ENCODE results near the gene HRCT1. TPM values are rescaled to one million over a fixed set of nuclear protein-coding genes. Genes with fewer than 3 reads are reported as not detected.

The HRCT1 gene
- total RNA-seq, 1 donor from 2014 or later, result 32.7 TPM

DNA sequence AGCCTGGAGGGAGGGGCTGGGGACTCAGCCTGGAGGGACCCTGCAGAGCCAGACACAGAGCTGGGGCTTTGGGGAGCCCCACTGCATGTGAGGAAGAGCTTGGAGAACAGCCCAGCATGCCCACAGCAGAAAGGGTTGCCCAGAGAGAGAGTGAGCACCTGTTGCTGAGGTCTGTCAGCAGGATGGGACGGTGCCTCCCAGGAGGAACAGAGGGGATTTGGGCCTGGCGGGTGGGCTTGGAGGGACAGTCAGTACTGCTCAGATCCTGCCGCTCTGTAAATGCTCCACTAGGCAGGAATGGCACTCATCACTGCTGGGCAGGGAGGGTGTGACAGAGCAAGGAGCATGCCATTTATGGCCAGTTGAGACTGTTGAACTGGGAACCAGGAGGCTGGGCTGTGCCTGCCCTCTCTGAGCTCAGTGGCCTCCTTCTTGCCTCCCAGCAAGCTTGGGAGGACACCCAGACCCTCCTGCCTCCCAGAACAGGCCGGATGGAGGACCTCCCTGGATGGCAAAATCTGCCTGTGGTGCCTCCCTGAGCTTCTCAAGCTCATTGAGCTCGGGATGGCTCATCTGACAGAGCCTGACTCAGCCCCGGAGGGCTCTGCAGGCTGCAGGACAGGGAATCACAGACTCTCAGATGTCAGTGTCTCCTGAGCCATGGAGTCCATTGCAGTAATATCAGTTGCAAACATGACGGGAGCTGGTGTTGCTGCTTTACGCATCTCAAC is 786 bp upstream of the HRCT1 start:
- Histone ChIP-seq H3K4me1 (peaks cover 49 to 63% of the 10 kb centered on the region in 2 donors), H3K9me3 (no peaks in the 10 kb centered on the region), H3K4me3 (peak overlapping the region in 1 of 2 donors; percentile 39), H3K27me3 (no peaks in the 10 kb centered on the region), H3K36me3 (no peaks in the 10 kb centered on the region), H3K27ac (peak overlapping the region; percentile 84 to 98)
- TF ChIP-seq, protein P1, sequence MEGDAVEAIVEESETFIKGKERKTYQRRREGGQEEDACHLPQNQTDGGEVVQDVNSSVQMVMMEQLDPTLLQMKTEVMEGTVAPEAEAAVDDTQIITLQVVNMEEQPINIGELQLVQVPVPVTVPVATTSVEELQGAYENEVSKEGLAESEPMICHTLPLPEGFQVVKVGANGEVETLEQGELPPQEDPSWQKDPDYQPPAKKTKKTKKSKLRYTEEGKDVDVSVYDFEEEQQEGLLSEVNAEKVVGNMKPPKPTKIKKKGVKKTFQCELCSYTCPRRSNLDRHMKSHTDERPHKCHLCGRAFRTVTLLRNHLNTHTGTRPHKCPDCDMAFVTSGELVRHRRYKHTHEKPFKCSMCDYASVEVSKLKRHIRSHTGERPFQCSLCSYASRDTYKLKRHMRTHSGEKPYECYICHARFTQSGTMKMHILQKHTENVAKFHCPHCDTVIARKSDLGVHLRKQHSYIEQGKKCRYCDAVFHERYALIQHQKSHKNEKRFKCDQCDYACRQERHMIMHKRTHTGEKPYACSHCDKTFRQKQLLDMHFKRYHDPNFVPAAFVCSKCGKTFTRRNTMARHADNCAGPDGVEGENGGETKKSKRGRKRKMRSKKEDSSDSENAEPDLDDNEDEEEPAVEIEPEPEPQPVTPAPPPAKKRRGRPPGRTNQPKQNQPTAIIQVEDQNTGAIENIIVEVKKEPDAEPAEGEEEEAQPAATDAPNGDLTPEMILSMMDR (IDR thresholded peaks at IDR 0.05), result no peak
- DNase-seq (ENCODE audit: low spot score in 2 of 2), result no peak
- intact Hi-C loops (cut with DNase I), result loop anchor here (10.0 kb wide), 3 partner anchors 250 to 410 kb away; partner anchors contain the start of genes CCDC107, CCIN, RMRP and RUSC2

DNA sequence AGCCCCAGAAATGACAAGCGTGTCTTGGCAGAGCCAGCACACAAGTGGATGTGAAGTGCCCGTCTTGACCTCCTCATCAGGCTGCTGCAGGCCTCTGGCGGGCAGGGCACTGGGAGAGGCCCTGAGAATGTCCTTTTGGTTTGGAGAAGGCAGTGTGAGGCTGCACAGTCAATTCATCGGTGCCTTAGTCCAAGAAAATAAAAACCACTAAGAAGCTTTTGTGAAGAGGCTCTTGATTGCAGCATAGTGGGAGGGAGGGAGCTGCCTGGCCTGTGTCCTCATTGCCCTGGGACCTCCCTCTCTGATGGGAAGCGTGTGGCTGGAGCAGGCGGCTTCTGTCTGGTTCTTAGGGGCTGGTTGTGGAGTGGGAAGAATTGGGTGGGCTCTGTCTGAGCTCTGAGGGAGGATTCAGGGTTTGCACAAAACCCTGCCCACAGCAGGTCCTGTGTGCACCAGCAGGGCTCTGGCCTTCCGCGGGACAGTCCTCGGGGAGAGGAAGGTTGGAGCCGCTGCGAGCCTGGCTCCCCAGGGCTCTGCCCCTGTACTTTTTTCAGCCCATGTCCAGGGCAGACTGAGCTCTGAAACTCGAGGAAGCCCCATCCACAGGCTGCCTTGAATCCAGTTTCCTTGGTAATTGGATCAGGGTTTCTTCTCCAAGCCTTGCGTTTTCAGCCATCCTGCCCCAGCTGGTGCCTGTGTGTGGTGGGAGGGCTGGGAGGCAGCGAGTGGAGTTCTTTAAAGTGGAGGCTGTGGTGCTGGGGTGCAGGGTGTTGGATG is 1.1 kb downstream of the HRCT1 start:
- Histone ChIP-seq H3K36me3 (no peaks in the 10 kb centered on the region), H3K27me3 (no peaks in the 10 kb centered on the region), H3K4me1 (peaks cover 56 to 80% of the 10 kb centered on the region in 2 donors), H3K27ac (peak overlapping the region; percentile 84 to 98), H3K4me3 (peak overlapping the region; percentile 39 to 41), H3K9me3 (no peaks in the 10 kb centered on the region)
- peak in 1 of 2 donors; percentile 87 for DNase-seq (ENCODE audit: low spot score in 2 of 2)
- intact Hi-C loops (cut with DNase I), result loop anchor here (1.0 to 10.0 kb wide), 5 partner anchors 29 to 412 kb away; partner anchors contain the start of genes CCDC107, CCIN, RMRP and RUSC2
- TF ChIP-seq, protein P1 (IDR thresholded peaks at IDR 0.05), result no peak

DNA sequence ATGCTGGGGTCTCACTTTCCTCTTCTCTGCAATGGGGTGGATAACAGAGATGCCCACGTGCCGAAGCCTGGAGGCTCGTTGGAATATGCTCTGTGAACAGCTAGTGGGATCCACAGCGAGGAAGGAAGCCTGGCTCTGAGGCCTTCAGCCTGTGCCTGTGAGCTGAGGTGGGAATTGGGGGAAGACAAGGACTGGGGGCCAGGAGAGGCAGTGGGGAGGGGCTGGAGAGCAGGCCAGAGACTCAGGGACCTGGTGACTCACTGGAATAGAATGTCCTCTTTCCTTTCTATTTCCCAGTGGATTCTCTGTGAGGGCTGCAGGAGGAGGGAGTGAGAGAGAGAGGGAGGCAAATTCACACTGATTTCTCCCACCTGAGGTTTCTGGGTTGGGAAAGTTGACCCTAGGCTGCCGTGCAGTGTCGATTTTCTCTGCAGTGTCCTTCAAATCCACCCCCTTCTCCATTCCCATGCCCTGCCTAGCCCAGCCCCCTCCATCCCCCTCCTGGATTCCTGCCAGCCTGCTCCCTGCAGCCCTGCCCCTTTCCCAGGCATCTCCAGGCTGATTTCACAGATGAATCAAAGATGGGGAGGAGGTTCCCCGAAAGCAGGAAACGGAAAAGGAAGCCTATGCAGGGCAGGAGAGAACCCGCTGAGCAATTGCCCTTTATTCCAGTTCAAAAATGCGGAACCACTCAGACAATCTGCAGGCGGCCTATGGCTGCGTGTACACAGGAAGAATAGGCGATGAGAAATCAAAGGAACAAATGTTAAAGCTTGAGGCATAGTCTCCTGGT is 1.9 kb downstream of the HRCT1 start:
- H3K9me3 ChIP-seq, result no peaks in the 10 kb centered on the region
- no peaks in the 10 kb centered on the region for H3K27me3 ChIP-seq
- peak overlapping the region; percentile 39 to 41 for H3K4me3 ChIP-seq
- intact Hi-C loops (cut with DNase I), result loop anchor here (1.0 to 10.0 kb wide), 4 partner anchors 28 to 413 kb away; partner anchors contain the start of genes CCDC107, CCIN, RMRP and RUSC2
- peak; percentile 46 to 91 for DNase-seq (ENCODE audit: low spot score in 2 of 2)
- H3K27ac ChIP-seq, result peak overlapping the region; percentile 84 to 98
- H3K36me3 ChIP-seq, result no peaks in the 10 kb centered on the region
- TF ChIP-seq, protein P1 (IDR thresholded peaks at IDR 0.05), result peak in 1 of 3 experiments; percentile 17
- peaks cover 56 to 83% of the 10 kb centered on the region in 2 donors for H3K4me1 ChIP-seq

DNA sequence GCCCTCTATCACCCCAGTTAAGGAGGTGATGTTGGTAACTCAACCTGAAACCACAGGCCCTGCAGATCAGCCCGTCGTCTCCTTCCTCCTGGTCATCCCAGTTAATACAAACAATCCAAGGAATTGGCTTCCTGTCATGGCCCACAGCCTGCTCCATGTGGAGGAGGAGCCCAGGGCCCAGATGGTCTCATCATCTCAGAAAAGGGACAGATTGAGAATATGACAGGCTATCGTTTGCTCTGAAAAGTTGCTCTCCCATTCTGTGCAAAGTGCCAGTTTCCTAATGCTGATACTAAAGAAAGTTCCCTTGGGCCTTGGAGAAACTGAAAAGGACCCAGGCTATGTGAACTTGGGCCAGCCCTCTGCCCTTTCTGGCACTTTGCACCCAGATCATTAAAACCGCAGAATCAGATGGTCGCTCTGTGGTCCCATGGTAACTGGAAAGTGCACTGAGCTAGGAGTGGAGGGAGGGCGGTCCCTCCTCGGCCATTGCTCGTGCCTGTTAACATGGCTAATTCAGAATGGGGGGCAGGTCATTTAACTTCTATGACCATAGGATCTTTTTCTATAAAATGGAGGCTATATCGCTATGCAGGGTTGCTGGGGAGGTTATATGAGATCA is 2.6 kb downstream of the HRCT1 start:
- intact Hi-C loops (cut with DNase I), result loop anchor here (10.0 kb wide), 3 partner anchors 254 to 414 kb away; partner anchors contain the start of genes CCDC107, CCIN, RMRP and RUSC2
- H3K36me3 ChIP-seq, result no peaks in the 10 kb centered on the region
- TF ChIP-seq, protein P1 (IDR thresholded peaks at IDR 0.05), result no peak
- H3K27me3 ChIP-seq, result no peaks in the 10 kb centered on the region
- H3K27ac ChIP-seq, result peak overlapping the region; percentile 84 to 98
- no peak for DNase-seq (ENCODE audit: low spot score in 2 of 2)
- H3K4me1 ChIP-seq, result peaks cover 52 to 80% of the 10 kb centered on the region in 2 donors
- peak overlapping the region in 1 of 2 donors; percentile 39 for H3K4me3 ChIP-seq
- no peaks in the 10 kb centered on the region for H3K9me3 ChIP-seq
